Mesenchymal stem cell (in vitro differentiated cells and primary cell): ENCODE measurements around the gene GLTP.

Experiments
- DNase-seq: peaks from one replicate; pipeline ENCODE4 v3.0.0-alpha.2; 2013
- H2AFZ ChIP-seq: one replicate; pipeline ENCODE4 v1.6.1; 2013; ENCODE audit warnings: low read depth, mild to moderate bottlenecking, control low read depth, inconsistent platforms, low read length, moderate library complexity
- H2AK5ac ChIP-seq: 2 replicates; pipeline ENCODE4 v1.6.1; 2013; ENCODE audit warnings: low read length, moderate library complexity, mild to moderate bottlenecking, inconsistent platforms; ENCODE audit not compliant: severe bottlenecking
- H2BK120ac ChIP-seq: one replicate; pipeline ENCODE4 v1.6.1; 2013; ENCODE audit warnings: low read depth, mild to moderate bottlenecking, inconsistent platforms, low read length, moderate library complexity
- H2BK12ac ChIP-seq, 2 experiments: one replicate each; pipeline ENCODE4 v1.6.1; 2013; ENCODE audit warnings: inconsistent platforms in 2 of 2, low read length in 2 of 2, mild to moderate bottlenecking in 2 of 2, moderate library complexity in 2 of 2, control low read depth in 1 of 2
- H2BK15ac ChIP-seq: one replicate; pipeline ENCODE4 v1.6.1; 2013; ENCODE audit warnings: mild to moderate bottlenecking, low read depth, inconsistent platforms; ENCODE audit not compliant: poor library complexity, severe bottlenecking
- H2BK5ac ChIP-seq: 2 replicates; pipeline ENCODE4 v1.6.1; 2013; ENCODE audit warnings: low read depth, mild to moderate bottlenecking, low read length, control low read depth, inconsistent platforms; ENCODE audit not compliant: poor library complexity, severe bottlenecking
- H3K14ac ChIP-seq, 2 experiments: one replicate each; pipeline ENCODE4 v1.6.1; 2013; ENCODE audit warnings: inconsistent platforms in 2 of 2, low read length in 2 of 2, control low read depth in 1 of 2, mild to moderate bottlenecking in 1 of 2, moderate library complexity in 1 of 2
- H3K18ac ChIP-seq, 2 experiments: one replicate each; pipeline ENCODE4 v1.6.1; 2013; ENCODE audit warnings: inconsistent platforms in 2 of 2, low read length in 2 of 2, control low read depth in 1 of 2, low read depth in 1 of 2, mild to moderate bottlenecking in 1 of 2
- H3K23ac ChIP-seq, 2 experiments: one replicate each; pipeline ENCODE4 v1.6.1; 2013; ENCODE audit warnings: inconsistent platforms in 2 of 2, low read length in 2 of 2, mild to moderate bottlenecking in 2 of 2, moderate library complexity in 2 of 2, control low read depth in 1 of 2
- H3K27ac ChIP-seq: 2 replicates; pipeline ENCODE4 v1.5.1; 2013; ENCODE audit warnings: mild to moderate bottlenecking, moderate library complexity, low read length, control low read depth, inconsistent platforms; ENCODE audit not compliant: poor library complexity, severe bottlenecking
- H3K27me3 ChIP-seq, 2 experiments: 2 replicates each; pipeline versions ENCODE4 v1.6.1 to v1.7.0; 2013; ENCODE audit warnings: low read length in 2 of 2, mild to moderate bottlenecking in 2 of 2, moderate library complexity in 2 of 2, control low read depth in 1 of 2, inconsistent platforms in 1 of 2; ENCODE audit not compliant: control insufficient read depth in 1 of 2, insufficient read depth in 1 of 2
- H3K36me3 ChIP-seq, 2 experiments: 2 replicates each; pipeline versions ENCODE4 v1.6.1 to v1.7.0; 2013; ENCODE audit warnings: low read length in 2 of 2, control low read depth in 1 of 2, inconsistent platforms in 1 of 2, low read depth in 1 of 2, mild to moderate bottlenecking in 1 of 2; ENCODE audit not compliant: insufficient read depth in 2 of 2, control insufficient read depth in 1 of 2
- H3K4ac ChIP-seq, 2 experiments: one replicate each; pipeline ENCODE4 v1.6.1; 2013; ENCODE audit warnings: inconsistent platforms in 2 of 2, low read length in 2 of 2, mild to moderate bottlenecking in 2 of 2, moderate library complexity in 2 of 2, control low read depth in 1 of 2, low read depth in 1 of 2
- H3K4me1 ChIP-seq: 2 replicates; pipeline ENCODE4 v1.6.1; 2013; ENCODE audit warnings: low read depth, low read length, control low read depth; ENCODE audit not compliant: control insufficient read depth, insufficient read depth
- H3K4me2 ChIP-seq: 2 replicates; pipeline ENCODE4 v1.6.1; 2013; ENCODE audit warnings: low read length, mild to moderate bottlenecking, inconsistent platforms; ENCODE audit not compliant: poor library complexity, severe bottlenecking
- H3K4me3 ChIP-seq, 2 experiments: 2 replicates each; pipeline versions ENCODE4 v1.5.1 to v1.7.0; 2013; ENCODE audit warnings: low read length in 2 of 2, mild to moderate bottlenecking in 2 of 2, control low read depth in 1 of 2, low read depth in 1 of 2; ENCODE audit not compliant: insufficient read depth in 1 of 2
- H3K79me1 ChIP-seq: replicated peaks from 2 replicates; pipeline ENCODE4 v1.6.1; 2013; ENCODE audit warnings: mild to moderate bottlenecking, control low read depth, low read length, inconsistent platforms; ENCODE audit not compliant: poor library complexity, severe bottlenecking
- H3K9ac ChIP-seq: 2 replicates; pipeline ENCODE4 v1.7.0; 2013; ENCODE audit warnings: mild to moderate bottlenecking, low read length, moderate library complexity
- H3K9me3 ChIP-seq: 2 replicates; pipeline ENCODE4 v1.7.0; 2013; ENCODE audit warnings: mild to moderate bottlenecking, low read length; ENCODE audit not compliant: control insufficient read depth
- H4K8ac ChIP-seq: one replicate; pipeline ENCODE4 v1.6.1; 2013; ENCODE audit warnings: inconsistent platforms, mild to moderate bottlenecking, low read length, moderate library complexity
- H4K91ac ChIP-seq: one replicate; pipeline ENCODE4 v1.6.1; 2013; ENCODE audit warnings: mild to moderate bottlenecking, low read length, inconsistent platforms
- WGBS: methylation state at CpG from one replicate; pipeline ENCODE4 v1.1.7; 2013; ENCODE audit warnings: mixed read lengths; 5-methylcytosine and 5-hydroxymethylcytosine counted together

Gene GLTP

GRCh38 chr12:109836916-109837315 lies 43.4 kb downstream of the GLTP start:
- H3K27ac ChIP-seq, result no peak overlapping the region
- no peak overlapping the region for H2AK5ac ChIP-seq
- no peak overlapping the region for H3K4me3 ChIP-seq
- H3K4ac ChIP-seq, result no peak overlapping the region
- H3K4me2 ChIP-seq, result no peak overlapping the region
- H2BK12ac ChIP-seq, result no peak overlapping the region
- no peak overlapping the region for H3K18ac ChIP-seq
- DNase-seq, result no peak
- no peak overlapping the region for H3K14ac ChIP-seq
- peaks cover 3 to 9% of the 10 kb centered on the region in 2 experiments for H3K27me3 ChIP-seq
- H4K8ac ChIP-seq, result no peak overlapping the region
- no peak overlapping the region for H2BK15ac ChIP-seq
- no peak overlapping the region for H2BK5ac ChIP-seq
- H3K9ac ChIP-seq, result no peak overlapping the region
- peaks cover 21% of the 10 kb centered on the region for H3K4me1 ChIP-seq
- H2AFZ ChIP-seq, result no peak overlapping the region
- H3K36me3 ChIP-seq, result no peaks in the 10 kb centered on the region
- H3K79me1 ChIP-seq, result peaks cover 2% of the 10 kb centered on the region
- H2BK120ac ChIP-seq, result no peak overlapping the region
- no peak overlapping the region for H4K91ac ChIP-seq
- no peaks in the 10 kb centered on the region for H3K9me3 ChIP-seq
- WGBS, result 70% methylated on average over 3 of the region's 3 CpGs
- no peak overlapping the region for H3K23ac ChIP-seq

GRCh38 chr12:109835827-109836226 lies 44.5 kb downstream of the GLTP start:
- no peak for DNase-seq
- Histone ChIP-seq H3K18ac (no peak overlapping the region), H4K91ac (no peak overlapping the region), H3K27ac (no peak overlapping the region), H3K9ac (no peak overlapping the region), H2AK5ac (no peak overlapping the region), H2BK15ac (no peak overlapping the region), H2AFZ (no peak overlapping the region), H3K79me1 (peaks cover 4% of the 10 kb centered on the region), H3K23ac (no peak overlapping the region), H3K14ac (no peak overlapping the region), H3K4me2 (no peak overlapping the region), H3K4ac (no peak overlapping the region), H2BK120ac (no peak overlapping the region), H3K9me3 (no peaks in the 10 kb centered on the region), H3K4me1 (peaks cover 24% of the 10 kb centered on the region), H3K27me3 (peaks cover 4 to 10% of the 10 kb centered on the region in 2 experiments), H2BK12ac (no peak overlapping the region), H3K4me3 (no peak overlapping the region), H2BK5ac (no peak overlapping the region), H3K36me3 (no peaks in the 10 kb centered on the region), H4K8ac (no peak overlapping the region)
- 90% methylated on average over 3 of the region's 4 CpGs for WGBS

GRCh38 chr12:109833307-109834189 lies 46.8 kb downstream of the GLTP start, which contains the start of gene TRPV4:
Gene TRPV4 (minus strand): TSS chr12:109833398. CDS start chr12:109814796, 18,602 bp downstream.
- Histone ChIP-seq H3K18ac (peak within 1 kb of the TSS; percentile 46 to 63), H3K4me3 (peak within 1 kb of the TSS; percentile 62 to 78), H3K4me1 (peaks cover 21% of the 10 kb centered on the region), H2AFZ (no peak within 1 kb of the TSS), H3K14ac (no peak within 1 kb of the TSS), H2AK5ac (no peak within 1 kb of the TSS), H3K27ac (no peak within 1 kb of the TSS), H3K27me3 (peaks cover 8 to 10% of the 10 kb centered on the region in 2 experiments), H3K4me2 (peak within 1 kb of the TSS; percentile 79), H3K36me3 (no peaks in the 10 kb centered on the region), H3K9ac (peak within 1 kb of the TSS; percentile 80), H2BK5ac (peak within 1 kb of the TSS; percentile 4), H4K8ac (peak within 1 kb of the TSS; percentile 42), H3K23ac (peak within 1 kb of the TSS in 1 of 2 experiments; percentile 28), H4K91ac (no peak within 1 kb of the TSS), H2BK12ac (peak within 1 kb of the TSS in 1 of 2 experiments; percentile 4), H2BK120ac (peak within 1 kb of the TSS; percentile 24), H3K79me1 (peaks cover 6% of the 10 kb centered on the region), H3K9me3 (no peaks in the 10 kb centered on the region), H3K4ac (peak within 1 kb of the TSS in 1 of 2 experiments; percentile 80), H2BK15ac (no peak within 1 kb of the TSS)
- 20% methylated on average over 65 of the region's 67 CpGs for WGBS
- DNase-seq, result peak; percentile 27

GRCh38 chr12:109832541-109833306 lies 47.6 kb downstream of the GLTP start:
- Histone ChIP-seq H3K4me2 (peak overlapping the region; percentile 79), H3K27ac (no peak overlapping the region), H3K27me3 (peaks cover 8 to 10% of the 10 kb centered on the region in 2 experiments), H3K14ac (no peak overlapping the region), H2AFZ (no peak overlapping the region), H2BK120ac (peak overlapping the region; percentile 24), H2BK15ac (no peak overlapping the region), H2AK5ac (no peak overlapping the region), H3K4me1 (peaks cover 19% of the 10 kb centered on the region), H4K91ac (no peak overlapping the region), H3K36me3 (no peaks in the 10 kb centered on the region), H4K8ac (peak overlapping the region; percentile 42), H3K18ac (peak overlapping the region in 1 of 2 experiments; percentile 63), H3K4me3 (peak overlapping the region; percentile 62 to 78), H3K4ac (peak overlapping the region in 1 of 2 experiments; percentile 80), H2BK12ac (peak overlapping the region in 1 of 2 experiments; percentile 4), H3K79me1 (peaks cover 7% of the 10 kb centered on the region), H2BK5ac (no peak overlapping the region), H3K9ac (peak overlapping the region; percentile 80), H3K23ac (no peak overlapping the region), H3K9me3 (no peaks in the 10 kb centered on the region)
- DNase-seq, result no peak
- 18% methylated on average over 25 of the region's 31 CpGs for WGBS
